Thyroid gland (tissue), 4 donors: Measurements from ENCODE around the gene PLTP.

Experiments
- CTCF ChIP-seq, 6 experiments: fragments of 200-600 bp in 3 of 6; fragments of 450-650 bp in 3 of 6; sonication (generic) in 3 of 6; IDR thresholded peaks; one replicate each; pipeline ENCODE4 v1.5.1; 2016 to 2019; ENCODE audit warnings: antibody characterized with exemption in 6 of 6, mild to moderate bottlenecking in 2 of 6, inconsistent platforms in 1 of 6, moderate library complexity in 1 of 6
- POLR2A ChIP-seq, 2 donors: fragments of 450-650 bp; IDR thresholded peaks; one replicate each; pipeline ENCODE4 v1.6.1; 2017; ENCODE audit warnings: antibody characterized with exemption in 2 of 2, mild to moderate bottlenecking in 2 of 2, moderate library complexity in 1 of 2

- TF ChIP-seq CTCF (IDR thresholded peaks at IDR 0.05) (no peak), POLR2A (IDR thresholded peaks at IDR 0.05) (no peak)
Measured at GRCh38 chr20:45888681-45889080, 23.3 kb downstream of the PLTP start.
